Right ventricle myocardium inferior (tissue), 1 donor: ENCODE measurements around the gene GSTM4. TPM values are rescaled to one million over a fixed set of nuclear protein-coding genes. Genes with fewer than 3 reads are reported as not detected.

Experiments used
- ATAC-seq: fragments of 200-7000 bp; cut with Tn5 transposase; one replicate; pipeline ENCODE4 v1.9.1; 2020; ENCODE audit warnings: mild to moderate bottlenecking, moderate library complexity
- DNase-seq: peaks from one replicate; pipeline ENCODE4 v3.0.0; 2021; ENCODE audit errors: missing footprints
- intact Hi-C: fragments of 100-400 bp; cut with DNase I; formaldehyde crosslinking; loops from one replicate; pipeline ENCODE4 v1.11.0; 2022
- long read RNA-seq: library from polyadenylated mRNA; unstranded; transcript quantifications from one replicate; pipeline ENCODE4 v2.0.0, GENCODE V29; 2021
- total RNA-seq: library from RNA; stranded (reverse); fragmentation: NEBNext Ultra II Directional; extraction: Animal tissue kit (Norgen Biotek cat#: 25700); gene quantifications from one replicate; pipeline ENCODE4 v1.2.1, GENCODE V29; 2021
- donor health status: DM: no; HTN: yes; CAD: no; lungs with severe emphysema.

The GSTM4 gene
- 35.1 TPM for total RNA-seq
- long read RNA-seq, transcript GSTM4-204 (8 exons, 1,412 nt), result major isoform, 24 of 36 reads
- long read RNA-seq, partial matches to known transcripts, result 0 of 36 reads
- long read RNA-seq, other reads (novel, unspliced or antisense), result 8 of 36 reads

DNA sequence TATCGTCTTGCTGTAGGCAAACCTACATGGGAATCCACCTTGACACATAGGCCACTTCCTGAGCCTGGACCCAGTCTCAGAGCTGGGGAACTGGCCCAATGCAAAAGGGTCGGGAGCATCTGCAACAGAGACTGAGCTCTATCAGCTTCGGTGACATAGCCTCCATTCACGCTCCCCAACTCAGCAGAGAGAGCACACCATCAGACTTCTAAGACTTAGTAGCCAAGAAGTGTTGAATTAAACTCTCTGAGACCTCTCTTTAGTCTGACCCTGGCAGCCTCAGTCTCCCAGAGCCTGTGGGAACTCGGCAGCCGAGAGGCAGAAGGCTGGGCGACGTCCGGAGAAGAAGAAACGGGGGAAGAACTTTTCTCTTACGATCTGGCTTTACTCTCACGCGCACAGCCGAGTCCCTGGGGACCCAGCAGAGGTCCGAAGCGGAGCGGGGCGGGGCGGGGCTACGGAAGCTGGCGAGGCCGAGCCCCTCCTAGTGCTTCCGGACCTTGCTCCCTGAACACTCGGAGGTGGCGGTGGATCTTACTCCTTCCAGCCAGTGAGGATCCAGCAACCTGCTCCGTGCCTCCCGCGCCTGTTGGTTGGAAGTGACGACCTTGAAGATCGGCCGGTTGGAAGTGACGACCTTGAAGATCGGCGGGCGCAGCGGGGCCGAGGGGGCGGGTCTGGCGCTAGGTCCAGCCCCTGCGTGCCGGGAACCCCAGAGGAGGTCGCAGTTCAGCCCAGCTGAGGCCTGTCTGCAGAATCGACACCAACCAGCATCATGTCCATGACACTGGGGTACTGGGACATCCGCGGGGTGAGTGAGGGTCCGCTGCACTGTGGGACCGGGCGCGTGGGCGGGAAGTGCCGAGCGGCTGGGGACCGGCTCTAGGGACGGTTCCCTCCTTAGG lies at the start of gene GSTM4:
Gene GSTM4, plus strand, starts transcription at position 485 of the 905 bp plus-strand sequence. Its CDS starts 291 bp downstream, at position 776.
- peak; percentile 93 for DNase-seq
- intact Hi-C loops, result loop anchor here (5.0 kb wide), 1 partner anchor 116 kb away; no protein-coding TSS in a partner anchor
- ATAC-seq, result peak; percentile 93

- ATAC-seq, result no peak
- DNase-seq, result no peak
- intact Hi-C loops, result no loop called here
Observed at GRCh38 chr1:109609881-109610280, 46.0 kb upstream of the GSTM4 start.

DNA sequence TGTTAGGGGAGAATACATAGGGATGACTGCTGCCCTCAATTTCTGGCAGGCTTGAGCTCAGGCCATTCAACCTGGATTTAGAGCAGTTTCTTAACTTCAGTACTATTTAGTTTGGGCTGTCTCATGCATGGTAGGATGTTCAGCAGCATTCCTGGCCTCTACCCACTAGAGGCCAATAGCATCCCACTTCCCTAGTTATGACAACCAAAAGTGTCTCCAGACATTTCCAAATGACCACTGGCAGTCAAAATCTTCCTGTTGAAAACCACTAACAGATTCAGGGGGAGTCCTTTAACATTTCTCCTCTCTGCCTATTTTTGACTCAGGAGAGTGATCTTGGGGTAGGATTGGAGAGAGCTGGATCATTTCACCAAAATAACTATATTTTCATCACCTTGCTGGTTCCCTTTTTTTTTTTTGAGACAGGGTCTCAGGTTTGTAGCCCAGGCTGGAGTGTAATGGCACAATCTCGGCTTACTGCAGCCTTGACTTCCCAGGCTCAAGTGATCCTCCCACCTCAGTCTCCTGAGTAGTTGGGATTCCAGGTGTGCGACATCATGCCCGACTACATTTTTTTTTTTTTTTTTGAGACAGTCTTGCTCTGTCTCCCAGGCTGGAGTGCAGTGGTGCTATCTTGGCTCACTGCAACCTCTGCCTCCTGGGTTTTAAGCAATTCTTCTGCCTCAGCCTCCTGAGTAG lies 45.1 kb upstream of the GSTM4 start:
- DNase-seq (no peak), ATAC-seq (no peak)
- intact Hi-C loops, result no loop called here

DNA sequence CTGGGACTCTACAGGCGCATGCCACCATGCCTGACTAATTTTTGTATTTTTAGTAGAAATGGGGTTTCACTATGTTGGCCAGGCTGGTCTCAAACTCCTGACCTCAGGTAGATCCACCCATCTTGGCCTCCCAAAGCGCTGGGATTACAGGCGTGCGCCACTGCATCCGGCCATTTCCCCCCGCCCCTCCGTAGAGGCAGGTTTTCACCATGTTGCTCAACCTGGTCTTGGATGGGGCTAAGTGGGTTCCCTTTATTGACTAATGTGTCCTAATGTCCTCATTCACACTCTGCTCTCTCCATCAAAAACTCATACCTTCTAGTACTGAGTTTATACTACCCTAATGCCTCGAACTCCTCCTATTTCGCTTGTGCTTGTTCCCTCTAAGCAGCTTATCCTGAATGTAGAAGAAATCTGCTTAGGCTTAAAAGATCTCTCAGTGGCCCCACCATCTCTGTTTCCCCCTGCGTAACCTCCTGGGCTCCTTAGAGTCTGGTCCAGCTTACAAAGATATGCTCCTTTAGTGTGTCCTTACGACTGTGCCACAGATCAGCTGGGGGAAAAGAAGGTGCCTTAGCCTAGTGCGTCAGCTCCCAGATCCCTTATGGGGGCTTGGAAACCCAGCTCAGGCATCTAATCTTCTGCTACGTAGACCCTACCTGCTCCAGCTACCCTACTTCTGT lies 44.5 kb upstream of the GSTM4 start:
- intact Hi-C loops, result no loop called here
- DNase-seq (no peak), ATAC-seq (no peak)

DNA sequence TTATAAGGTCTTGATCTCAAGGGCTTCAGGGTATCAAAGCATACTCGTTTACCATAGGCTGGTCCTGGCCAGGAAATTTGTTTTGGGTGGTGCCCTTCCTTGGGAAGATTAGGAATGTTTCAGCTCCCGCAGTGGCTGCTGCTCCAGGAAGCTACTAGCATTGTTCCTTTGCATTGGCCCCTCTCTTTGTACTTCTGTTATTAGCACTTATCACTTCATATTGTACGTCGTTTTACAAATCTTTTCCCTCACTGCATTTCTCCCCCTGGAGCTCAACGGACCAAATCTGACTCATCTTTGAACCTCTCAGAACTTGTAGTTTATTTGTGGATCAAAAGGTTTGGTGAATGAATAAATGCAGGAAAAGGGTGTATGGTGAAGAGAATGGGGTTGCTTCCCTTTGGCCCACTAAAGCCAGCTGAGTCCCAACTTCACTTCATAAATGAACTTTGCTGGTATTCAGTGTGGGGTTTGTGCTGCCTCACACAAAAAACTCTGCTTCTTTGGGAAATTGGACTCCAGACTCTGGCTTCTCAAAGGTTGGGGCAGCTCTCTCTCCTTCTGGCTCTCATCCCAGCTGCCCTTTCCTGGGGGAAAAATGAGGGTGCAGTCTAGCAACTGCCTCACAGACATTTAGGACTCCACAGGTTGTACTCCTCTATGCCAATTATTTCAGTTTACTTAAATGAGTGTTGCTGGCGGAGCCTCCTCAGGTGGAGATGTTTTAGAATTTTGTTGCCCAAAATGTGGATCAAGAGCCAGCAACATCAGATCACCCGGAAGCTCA lies 42.3 kb upstream of the GSTM4 start:
- DNase-seq, result no peak
- no peak for ATAC-seq
- intact Hi-C loops, result no loop called here

DNA sequence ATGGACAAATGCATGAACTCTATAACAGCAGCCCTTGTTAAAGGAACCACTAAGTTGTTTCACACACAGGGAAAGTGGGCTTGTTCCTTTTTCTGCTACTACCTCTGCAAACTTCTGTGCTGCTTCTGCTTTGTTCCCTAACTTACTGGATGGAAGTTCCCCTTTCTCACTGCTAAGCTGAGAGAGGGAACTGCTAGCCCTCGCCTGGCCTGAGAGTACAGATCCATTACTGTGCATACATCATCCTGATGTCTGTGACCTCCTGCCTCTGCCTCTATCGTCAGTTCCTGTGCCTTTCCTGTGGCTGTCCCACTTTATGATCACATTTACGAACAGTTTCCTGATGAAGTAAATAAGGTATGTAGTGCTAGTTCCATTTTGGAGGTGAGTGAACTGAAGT lies 40.0 kb upstream of the GSTM4 start:
- ATAC-seq, result no peak
- DNase-seq, result no peak
- intact Hi-C loops, result loop anchor here (5.0 kb wide), 1 partner anchor 39 kb away; no protein-coding TSS in a partner anchor

DNA sequence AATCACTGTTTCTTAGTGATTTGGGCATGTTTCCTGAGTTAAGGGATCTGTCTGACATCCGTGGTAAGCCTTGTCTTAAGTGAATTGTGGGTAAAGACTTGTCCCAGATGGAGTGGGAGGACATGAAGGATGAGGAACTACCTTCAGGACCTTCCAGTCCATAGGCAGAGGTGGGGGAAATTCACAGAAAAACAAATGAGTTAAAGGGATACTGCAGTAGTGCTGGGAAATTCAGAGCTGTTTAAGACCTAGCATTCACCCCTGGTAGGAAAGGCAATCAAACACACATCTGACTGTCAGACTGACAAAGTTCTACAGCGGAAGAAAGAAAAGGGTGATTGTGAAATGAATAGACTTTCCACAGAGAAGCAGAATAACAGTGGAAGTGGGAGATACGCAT lies 39.5 kb upstream of the GSTM4 start:
- ATAC-seq (no peak), DNase-seq (no peak)
- intact Hi-C loops, result loop anchor here (5.0 kb wide), 1 partner anchor 39 kb away; no protein-coding TSS in a partner anchor

DNA sequence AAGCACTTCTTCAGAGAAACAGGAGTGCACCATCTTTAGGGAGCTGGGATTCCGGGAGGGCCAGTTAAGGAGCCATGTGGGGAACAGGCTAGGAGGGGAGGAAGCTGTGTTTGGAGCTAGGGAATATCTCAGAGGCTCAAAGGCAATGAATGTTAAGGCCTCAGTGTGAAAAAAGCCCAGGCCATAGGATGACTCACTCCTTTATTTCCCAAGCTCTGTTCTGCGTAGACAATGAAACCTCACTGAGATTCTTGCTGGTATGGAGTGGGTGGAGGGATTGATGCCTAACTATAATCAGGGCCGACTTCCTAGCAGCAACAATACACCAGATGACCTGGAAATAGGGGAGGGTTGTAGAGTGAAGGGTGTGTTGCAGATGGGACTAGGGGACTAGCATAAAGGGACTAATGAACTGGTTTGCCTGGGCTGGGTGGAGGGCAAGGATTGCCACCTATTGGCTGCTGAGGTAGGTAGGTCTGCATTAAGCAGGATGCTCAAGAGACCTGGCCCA lies 38.6 kb upstream of the GSTM4 start:
- DNase-seq, result no peak
- intact Hi-C loops, result loop anchor here (5.0 kb wide), 1 partner anchor 40 kb away; no protein-coding TSS in a partner anchor

GRCh38 chr1:109618661-109619575 lies 37.0 kb upstream of the GSTM4 start:
- intact Hi-C loops, result loop anchor here (5.0 kb wide), 1 partner anchor 42 kb away; no protein-coding TSS in a partner anchor
- no peak for DNase-seq
- no peak for ATAC-seq

More for the DNA sequence above, 38.6 kb upstream of the GSTM4 start:
- ATAC-seq, result no peak

DNA sequence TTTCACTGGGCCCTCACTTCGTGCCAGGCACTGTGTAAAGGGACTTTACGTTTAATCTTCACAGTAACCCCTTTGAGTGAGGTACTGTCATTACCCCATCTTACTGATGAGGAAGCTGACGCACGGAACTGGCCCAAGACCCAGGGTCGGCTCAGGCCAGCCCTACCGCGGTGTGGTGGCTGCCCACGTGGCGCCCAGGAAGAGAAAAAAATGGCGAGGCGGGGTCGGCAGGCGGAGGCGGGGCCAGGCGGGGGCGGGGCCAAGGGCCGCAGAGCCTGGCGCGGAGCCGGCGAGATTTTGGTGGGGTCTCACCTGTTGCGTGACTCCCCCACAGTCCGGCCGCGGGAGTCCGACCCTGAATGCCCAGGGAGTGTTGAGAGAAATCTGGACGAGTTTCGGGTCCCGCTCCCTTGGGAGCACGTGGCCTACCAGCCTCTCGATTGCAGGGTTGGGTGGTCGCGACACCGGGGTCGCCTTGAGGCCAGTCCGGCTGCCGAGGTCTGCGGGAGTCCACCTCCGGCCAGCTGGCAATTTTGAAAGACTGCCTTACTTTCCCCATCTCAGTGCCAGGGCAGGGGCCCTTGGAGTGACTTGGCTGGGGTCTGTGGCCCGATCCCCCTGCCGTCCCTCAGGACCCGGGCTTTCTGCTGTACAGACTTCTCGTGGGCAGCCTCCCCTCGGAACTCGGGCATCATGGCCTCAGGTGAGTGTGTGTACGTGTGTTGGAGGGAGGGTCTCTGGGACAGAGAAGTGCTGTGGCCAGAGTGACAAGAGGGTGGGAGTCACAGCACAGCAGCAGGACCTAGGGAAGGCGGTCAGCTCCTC lies 36.1 kb upstream of the GSTM4 start, which contains the start of the genes AMPD2 and GNAT2:
Gene AMPD2, plus strand, starts transcription at position 262 of the 825 bp plus-strand sequence. CDS start 1,339 bp downstream, outside the sequence.
Gene GNAT2, minus strand, starts transcription at position 41 of the 825 bp plus-strand sequence. CDS start 6,746 bp downstream, outside the sequence.
- intact Hi-C loops, result loop anchor here (2.0 to 5.0 kb wide), 2 partner anchors 42 to 73 kb away; no protein-coding TSS in a partner anchor
- DNase-seq (peak; percentile 92), ATAC-seq (peak; percentile 69)

- intact Hi-C loops, result loop anchor here (2.0 kb wide), 1 partner anchor 74 kb away; no protein-coding TSS in a partner anchor
- peak; percentile 40 for ATAC-seq
- no peak for DNase-seq
Observed at GRCh38 chr1:109620401-109620791, 35.5 kb upstream of the GSTM4 start.

DNA sequence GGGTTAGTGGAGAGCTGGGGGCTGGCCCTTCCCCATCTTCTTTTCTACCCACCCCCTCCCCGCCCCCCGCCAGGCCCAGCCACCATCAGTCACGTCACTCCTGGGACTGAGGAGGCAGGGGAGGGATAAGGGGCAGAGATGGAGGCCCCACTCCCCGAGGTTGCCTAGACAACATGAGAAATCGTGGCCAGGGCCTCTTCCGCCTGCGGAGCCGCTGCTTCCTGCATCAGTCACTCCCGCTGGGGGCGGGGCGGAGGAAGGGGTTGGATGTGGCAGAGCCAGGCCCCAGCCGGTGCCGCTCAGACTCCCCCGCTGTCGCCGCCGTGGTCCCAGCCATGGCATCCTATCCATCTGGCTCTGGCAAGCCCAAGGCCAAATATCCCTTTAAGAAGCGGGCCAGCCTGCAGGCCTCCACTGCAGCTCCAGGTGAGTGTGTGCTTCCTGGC lies 35.0 kb upstream of the GSTM4 start:
- DNase-seq (peak; percentile 99), ATAC-seq (peak; percentile 82)
- intact Hi-C loops, result loop anchor here (2.0 kb wide), 1 partner anchor 74 kb away; no protein-coding TSS in a partner anchor

- no peak for ATAC-seq
- intact Hi-C loops, result loop anchor here (2.0 kb wide), 1 partner anchor 75 kb away; no protein-coding TSS in a partner anchor
- no peak for DNase-seq
Observed at GRCh38 chr1:109621379-109622136, 34.3 kb upstream of the GSTM4 start.

GRCh38 chr1:109622137-109622892 lies 33.6 kb upstream of the GSTM4 start:
- DNase-seq (no peak), ATAC-seq (no peak)
- intact Hi-C loops, result no loop called here
